ENCODE results near the gene CARMIL3.

The CARMIL3 gene

DNA sequence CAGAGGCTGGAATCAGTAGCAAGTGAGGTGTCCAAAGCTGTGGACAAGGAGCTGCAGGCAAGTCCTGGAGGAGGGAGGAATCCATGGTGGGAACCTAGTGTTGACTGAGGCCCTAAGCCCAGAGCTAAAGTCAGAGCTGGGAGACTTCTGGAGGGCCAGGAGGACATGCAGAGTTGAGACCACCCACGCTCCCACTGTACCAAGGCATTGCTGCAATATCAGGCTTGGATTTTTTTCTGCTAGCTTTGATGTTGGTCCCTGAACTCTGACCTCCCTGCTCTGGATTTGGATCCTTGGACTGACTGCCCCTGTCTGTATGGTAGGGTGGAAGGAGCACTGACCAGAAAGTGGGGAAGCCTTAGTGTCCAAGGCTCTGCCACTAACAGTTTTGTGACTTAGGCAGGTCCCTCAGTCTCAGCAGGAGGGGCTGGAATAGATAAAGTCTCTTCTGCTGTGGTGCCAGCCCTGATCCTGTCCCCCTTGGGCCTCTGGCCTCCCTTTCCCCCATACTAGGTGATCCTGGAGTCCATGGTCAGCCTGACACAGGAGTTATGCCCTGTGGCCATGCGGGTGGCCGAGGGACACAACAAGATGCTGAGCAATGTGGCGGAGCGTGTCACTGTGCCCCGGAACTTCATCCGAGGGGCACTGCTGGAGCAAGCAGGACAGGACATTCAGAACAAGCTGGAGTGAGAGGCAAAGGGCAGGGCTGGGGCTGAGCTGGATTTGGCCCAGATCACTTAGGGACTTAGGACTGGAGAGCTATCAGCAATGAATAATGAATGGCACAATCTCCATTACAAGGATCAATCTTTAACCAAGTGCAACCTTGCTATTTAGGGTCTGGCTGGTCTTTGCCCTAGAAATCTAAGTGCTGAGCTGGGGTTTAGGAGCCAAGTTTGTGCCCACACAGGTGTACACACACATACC lies 9.4 kb downstream of the CARMIL3 start:
- ATAC-seq = no peak
- DNase-seq = no peak

DNA sequence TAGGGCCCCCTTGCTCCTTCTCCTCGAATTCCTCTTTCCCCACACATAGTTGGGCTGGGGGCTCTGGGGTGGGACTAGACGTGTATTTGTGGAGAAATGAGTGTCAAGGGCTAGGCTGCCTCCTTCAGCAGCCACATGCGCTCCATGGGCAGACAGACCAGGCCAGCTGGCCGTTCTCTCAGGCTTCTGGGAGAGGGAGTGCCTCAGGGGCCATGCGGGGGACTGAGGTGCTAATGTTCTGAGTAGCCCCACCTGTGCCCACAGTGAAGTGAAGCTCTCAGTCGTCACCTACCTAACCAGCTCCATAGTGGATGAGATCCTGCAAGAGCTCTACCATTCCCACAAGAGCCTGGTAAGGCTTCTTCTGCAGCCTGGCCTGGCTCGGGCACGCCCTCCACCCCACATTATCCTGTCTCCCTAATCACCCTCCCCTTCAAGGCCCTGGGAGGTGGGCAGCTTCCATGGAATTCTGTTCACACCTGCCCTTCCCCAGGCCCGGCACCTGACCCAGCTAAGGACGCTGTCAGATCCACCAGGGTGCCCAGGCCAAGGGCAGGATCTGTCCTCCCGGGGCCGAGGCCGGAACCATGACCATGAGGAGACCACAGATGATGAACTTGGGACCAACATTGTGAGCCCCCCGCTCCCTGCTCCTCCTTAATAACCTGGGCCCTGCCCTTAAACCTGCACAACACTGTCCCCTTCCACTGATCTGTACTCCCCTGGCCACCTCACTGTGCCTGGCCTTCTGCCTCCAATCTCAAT lies 10.6 kb downstream of the CARMIL3 start:
- ATAC-seq (no peak), DNase-seq (no peak)

DNA sequence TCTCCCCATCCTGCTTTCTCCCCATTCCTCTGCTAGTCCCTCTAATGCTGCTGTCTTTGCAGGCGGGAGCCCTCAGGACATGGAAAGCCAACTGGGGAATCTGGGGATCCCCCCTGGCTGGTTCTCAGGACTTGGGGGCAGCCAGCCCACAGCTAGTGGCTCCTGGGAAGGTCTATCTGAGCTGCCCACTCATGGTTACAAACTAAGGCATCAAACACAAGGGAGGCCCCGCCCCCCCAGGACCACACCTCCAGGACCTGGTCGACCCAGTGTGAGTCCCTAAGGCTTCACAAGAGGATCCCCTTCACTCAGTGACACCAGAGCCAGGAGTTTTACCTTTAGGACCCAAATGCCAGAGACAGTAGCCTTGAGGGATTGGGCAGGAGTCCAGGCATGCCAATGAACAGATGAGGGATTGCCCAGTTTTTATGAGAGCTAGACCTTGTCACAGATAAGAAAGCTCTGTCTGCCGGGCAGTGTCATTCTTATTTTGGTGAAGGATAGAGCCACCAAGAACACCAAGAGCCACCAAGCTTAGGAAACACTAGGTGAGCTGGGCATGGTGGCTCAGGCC lies 11.5 kb downstream of the CARMIL3 start:
- DNase-seq = no peak
- no peak for ATAC-seq

DNA sequence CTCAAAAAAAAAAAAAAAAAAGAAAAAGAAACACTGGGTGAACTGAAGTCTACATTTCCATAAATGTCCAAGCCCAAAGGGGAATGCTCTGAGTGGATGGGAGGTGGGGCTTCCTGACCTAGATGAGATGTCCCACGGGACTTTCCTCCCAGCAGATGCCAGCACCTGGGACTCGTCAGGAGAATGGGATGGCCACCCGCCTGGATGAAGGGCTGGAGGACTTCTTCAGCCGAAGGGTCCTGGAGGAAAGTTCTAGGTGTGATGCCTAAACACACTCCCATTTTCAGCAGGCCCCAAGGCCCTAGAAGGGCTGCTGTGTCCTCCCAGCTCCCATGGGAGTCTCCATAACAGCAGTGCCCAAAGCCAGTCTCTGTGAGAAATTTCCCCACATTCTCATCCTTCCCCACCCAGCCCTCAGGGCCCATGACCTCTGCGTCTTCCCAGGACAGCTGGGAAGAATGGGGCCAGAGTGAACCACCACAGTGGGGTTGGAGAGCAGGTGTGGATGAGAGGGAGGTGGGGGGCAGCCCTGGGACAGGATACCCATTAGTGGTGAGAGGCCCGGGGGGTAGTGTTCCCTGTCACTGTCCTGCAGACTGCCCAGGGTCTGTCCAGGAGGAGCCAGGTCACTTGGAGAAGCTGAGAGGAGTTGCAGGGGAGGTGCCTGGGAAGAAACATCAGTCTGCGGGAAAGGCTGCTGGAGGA lies 12.4 kb downstream of the CARMIL3 start:
- no peak for ATAC-seq
- no peak for DNase-seq

DNA sequence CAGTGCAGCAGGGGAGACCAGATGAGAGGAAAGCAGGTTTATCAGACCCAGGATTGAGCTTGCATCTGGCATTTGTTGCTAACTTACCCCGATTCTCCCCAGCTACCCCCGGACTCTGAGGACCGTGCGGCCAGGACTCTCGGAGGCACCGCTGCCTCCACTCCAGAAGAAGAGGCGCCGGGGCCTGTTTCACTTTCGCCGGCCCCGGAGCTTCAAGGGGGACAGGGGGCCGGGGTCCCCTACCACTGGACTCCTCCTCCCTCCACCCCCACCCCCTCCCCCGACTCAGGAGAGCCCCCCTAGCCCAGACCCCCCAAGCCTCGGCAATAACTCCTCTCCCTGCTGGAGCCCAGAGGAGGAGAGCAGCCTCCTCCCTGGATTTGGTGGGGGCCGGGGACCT lies 13.0 kb downstream of the CARMIL3 start:
- no peak for ATAC-seq
- DNase-seq = no peak

DNA sequence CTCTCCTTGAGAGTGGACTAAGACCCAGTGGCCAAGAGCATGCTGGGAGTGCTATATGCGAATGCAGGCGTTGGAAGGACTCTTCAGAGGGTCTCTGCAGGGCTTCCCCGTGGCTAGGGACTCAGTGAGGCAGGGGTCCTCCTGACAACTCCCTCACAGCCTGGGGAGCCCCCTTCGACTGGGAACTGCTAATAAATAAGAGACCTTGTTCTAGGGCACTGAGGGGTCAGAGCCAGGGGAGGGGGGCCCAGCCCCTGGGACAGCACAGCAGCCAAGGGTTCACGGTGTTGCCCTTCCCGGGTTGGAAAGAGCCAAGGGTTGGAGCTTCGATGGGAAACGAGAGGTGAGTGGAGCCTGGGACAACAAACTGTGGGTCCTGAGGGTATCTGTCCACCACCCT lies 13.6 kb downstream of the CARMIL3 start:
- DNase-seq (no peak), ATAC-seq (no peak)

DNA sequence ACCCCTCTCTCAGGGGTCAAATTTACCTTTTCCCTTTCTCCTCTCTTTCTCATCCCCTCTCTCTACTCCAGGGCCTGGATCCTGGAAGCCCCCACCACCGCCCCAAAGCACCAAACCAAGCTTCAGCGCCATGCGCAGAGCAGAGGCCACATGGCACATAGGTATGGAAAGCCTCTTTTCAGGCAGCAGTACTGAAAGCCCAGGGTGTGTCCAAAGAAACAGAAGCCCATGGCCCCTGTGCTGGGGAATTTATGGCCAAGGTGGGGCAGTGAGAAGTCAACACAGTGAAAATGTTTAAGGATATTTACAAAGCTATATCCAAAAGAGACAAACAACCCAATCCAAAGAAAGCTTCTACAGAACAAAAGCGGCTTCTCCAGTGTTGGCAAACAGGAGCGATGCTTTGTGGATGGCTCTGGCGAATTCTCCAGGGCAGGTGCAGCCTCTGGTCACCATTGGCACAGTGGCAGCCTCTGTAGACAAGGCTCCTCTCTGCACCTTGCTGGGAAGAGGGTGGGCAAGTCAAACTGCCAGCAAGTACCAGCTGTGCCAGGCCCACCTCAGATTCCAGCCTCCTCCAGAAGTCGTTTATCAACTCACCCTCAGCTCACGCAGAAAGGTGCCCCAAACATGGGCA lies 14.8 kb downstream of the CARMIL3 start:
- no peak for ATAC-seq
- DNase-seq = no peak

DNA sequence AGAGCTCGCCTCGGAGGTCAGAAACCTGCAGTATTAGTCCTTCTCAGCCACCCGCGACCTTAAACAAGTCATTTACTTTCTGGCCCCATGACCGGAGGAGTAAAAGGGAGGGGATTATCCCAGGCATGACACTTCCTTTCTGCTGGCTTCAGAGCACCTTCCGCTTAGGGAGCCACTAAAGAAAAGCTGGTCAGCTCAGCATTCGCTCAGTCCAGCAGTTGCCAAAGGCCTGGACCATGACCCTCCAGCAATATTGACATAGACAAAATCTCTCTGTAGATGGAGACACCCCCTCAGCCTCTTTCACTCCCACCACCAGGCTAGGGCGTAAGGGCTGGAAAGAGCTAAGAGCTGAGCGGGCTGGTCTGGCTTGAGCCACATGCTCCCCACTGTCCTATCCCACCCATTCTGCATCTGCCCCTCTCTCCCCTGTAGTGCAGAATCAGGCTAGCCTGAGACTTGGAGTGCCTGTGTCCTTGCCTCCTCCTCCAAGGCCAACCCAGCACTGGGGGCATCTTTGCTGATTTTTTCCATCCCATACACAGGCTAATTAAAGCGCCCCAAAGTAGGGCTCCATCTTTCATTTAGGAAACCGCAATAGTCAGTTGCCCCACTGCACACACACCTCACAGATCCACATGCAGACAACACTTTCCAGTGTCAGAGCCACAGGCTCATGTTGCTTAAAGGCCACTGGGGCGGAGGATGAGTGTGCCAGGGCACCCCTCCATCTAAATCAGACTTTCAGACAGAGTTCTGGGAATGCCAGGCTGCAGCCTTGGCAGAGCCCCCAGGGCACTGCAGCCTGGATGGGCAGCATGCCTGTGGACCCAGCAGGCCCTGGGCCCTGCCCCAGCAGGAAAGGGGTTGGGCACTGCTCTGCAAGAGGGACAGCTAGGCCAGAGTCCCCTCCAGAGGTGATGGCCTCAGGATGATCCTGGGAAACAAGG lies 15.6 kb downstream of the CARMIL3 start:
- DNase-seq (no peak), ATAC-seq (no peak)

DNA sequence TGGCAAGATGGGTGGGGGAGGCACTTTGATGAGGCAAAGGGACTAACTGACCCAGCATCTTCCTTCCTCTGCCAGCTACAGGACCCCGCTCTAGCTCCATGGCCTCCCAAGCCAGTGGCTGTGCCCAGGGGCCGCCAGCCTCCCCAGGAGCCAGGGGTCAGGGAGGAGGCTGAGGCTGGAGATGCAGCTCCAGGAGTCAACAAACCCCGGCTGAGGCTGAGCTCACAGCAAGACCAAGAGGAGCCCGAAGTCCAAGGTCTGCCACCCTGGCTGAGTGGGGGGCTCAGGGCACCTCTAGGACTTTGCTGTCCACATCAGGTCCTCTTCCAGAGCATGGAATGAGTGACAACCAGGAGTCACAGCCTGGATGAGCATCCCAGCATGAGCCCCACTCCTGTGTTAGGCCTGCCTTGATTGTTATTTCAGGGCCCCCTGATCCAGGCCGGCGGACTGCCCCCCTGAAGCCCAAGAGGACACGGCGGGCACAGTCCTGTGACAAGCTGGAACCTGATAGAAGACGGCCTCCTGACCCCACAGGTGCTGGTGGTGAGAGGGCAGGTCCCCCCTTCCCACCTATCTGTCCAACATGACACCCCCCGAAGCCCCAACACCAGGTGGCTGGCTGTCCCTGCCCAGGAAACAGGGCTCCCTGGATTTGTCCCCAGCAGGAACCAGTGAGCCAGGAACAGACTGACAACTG lies 17.1 kb downstream of the CARMIL3 start:
- DNase-seq (no peak), ATAC-seq (no peak)

DNA sequence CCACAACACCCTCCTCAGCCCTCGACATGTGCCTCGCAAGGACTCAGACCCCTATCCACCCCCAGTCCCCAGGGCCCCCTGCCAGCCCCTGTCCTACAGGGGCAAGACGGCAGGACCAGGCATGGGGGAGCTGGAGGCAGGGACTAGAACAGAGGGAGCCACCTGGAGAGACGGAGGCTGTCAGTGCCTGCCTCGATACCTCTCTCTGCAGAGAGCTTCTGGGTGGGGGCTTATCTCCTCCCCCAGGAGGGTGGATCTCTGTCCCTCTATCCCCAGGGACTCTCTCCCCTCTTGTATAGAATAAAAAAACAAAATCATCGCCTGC lies 17.6 kb downstream of the CARMIL3 start:
- ATAC-seq (no peak), DNase-seq (no peak)

DNA sequence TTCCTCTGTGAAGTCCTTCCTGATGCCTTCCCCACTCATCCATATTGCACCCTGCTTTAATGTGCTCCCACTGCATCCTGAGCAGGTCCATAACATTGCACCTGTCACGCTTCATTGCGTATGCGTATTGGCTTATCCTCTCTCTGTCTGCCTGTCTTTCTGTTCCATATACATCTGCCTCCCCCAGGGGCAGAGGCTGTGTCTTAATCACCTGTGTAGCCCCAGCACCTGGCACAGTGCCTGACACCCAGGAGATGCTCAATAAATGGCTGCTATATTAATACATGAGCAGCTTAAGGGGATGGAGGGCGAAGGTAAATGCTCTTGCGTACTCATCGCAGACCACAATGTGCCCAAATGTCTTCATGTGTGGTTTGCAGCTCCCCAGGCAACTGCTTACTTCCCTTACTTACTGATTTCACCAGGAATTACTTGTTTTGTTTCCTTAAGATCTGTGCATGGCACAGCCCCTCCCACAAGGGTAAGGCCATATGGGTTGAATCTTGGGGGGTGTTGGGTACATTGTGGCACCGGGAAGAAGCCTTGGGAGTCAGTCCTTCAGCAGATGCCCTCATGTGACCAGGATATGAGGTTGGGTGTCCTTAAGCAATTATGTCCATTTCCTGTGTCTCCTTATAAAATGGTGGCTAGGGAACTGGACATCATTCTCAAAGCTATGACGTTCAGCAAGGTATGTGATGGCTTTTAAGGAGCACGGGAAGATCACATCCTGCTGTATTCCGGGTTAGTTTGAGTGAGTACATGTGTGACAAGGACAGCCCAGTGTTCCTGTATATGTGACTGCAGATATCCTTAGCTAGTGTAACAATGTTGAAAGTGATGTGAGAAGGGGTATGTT lies 18.7 kb downstream of the CARMIL3 start:
- DNase-seq = no peak

DNA sequence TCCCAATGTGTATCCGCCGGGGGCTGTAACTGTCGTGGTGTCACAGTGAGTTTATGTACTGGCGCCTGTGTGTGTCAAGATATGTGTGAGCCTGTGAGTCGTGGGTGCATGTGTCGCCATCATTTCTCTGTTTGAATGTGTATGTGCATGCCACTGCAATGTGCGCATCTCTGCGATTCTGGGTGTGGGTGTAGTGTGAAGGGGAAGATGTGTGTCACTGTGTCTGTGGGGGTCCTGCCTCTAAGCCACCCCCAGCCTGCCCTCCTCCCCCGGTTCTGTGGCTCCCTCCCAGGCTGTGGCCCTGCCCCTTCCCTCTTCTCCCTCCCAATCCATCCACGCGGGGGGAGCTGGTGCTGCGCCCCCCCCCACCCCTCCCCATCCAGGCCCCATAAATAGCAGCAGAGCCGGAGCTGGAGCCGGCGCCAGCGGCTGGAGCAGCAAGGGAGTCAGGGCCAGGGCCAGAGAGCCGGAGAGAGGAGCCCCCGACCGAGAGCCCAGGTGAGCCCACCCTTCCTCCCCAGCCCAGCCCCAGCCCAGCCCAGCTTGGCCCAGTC lies 19.4 kb downstream of the CARMIL3 start, which contains the start of gene CPNE6:
CPNE6 (plus strand) TSS at position 419 of the 554 bp plus-strand sequence. CDS start 1,375 bp downstream, outside the sequence.
- ATAC-seq = peak; percentile 91
- DNase-seq = peak; percentile 51

More for the DNA sequence above, 18.7 kb downstream of the CARMIL3 start:
- no peak for ATAC-seq

DNA sequence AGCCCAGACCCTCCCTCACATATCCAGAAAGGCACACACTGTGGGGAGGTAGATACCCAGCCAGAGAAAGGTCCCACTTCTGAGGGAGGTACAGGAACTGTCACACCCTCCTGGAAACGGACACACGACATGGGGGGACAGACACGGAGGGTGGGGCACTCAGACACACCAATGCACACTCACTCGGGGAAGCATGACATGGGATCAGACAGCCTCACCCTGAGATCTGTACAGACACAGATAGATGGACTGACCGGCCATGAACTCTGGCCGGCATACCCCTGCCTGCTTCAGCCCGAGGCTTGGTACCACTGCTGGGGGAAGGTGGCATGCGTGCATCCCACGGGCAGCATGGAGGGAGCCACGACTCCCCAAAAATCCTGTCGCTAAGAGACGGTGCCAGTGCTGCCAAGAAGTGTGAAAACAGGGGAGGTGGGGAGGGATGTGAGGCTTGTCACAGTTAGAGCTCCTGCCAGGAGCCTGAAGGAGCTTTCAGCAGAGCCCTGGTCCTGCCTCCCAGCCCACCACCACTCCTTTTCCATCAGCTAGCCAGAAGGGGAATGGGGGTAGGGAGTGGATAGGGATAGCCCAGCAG lies 20.1 kb downstream of the CARMIL3 start:
- DNase-seq (no peak), ATAC-seq (no peak)

DNA sequence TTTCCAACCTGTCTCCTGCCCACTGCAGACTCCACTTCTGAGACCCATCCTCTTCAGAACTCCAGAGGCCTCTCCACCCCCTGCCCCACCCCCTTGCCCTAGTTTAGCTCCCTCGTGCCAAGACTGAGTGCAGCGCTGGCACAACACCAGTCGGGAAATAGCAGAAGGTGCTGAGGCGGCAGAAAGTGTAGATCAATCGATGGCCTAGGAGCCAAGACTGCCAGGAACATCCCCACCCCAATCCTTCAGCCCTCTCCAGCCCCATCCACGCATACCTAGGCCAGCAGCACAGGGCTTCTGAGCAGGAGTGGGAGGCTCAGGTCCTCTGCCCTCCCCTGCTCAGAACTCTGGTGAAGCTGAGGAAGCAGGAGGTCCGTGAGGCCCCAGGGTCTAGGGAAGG lies 20.6 kb downstream of the CARMIL3 start:
- ATAC-seq = no peak
- DNase-seq = no peak

DNA sequence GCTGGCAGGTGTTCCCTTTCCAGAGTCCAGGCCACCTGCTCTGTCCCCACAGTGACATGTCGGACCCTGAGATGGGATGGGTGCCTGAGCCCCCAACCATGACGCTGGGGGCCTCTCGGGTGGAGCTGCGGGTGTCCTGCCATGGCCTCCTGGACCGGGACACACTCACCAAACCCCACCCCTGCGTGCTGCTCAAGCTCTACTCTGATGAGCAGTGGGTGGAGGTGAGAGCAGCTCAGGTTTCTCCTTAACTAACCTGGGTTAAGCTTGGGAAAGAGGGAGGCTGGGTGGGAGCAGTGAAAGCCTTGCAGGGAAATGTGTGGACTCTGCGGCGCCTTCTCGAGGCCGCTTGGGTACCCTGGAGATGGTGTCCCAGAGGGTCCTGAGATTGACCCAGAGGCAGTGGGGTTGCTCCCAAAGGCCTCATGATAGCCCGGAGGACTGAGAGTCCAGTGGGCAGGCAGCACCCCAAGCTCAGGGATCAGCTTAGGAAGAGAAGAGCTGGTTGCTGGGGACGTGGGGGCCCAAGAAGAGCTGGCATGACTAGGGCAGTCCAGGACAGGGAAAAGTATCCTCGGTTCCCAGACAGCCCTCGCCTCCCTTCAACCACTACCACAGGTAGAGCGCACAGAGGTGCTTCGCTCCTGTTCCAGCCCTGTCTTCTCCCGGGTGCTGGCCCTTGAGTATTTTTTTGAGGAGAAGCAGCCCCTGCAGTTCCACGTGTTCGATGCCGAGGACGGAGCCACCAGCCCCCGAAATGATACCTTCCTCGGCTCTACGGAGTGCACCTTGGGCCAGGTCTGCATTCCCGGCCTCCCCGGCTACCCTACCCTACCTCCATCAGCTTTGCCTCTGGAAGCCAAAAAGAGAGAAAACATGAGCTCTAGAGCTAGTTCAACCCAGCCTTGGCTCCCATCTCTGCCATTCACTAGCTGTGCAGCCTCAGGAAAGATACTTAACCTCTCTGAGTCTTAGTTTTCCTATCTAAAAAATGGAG lies 21.4 kb downstream of the CARMIL3 start:
- no peak for DNase-seq
- ATAC-seq = no peak

DNA sequence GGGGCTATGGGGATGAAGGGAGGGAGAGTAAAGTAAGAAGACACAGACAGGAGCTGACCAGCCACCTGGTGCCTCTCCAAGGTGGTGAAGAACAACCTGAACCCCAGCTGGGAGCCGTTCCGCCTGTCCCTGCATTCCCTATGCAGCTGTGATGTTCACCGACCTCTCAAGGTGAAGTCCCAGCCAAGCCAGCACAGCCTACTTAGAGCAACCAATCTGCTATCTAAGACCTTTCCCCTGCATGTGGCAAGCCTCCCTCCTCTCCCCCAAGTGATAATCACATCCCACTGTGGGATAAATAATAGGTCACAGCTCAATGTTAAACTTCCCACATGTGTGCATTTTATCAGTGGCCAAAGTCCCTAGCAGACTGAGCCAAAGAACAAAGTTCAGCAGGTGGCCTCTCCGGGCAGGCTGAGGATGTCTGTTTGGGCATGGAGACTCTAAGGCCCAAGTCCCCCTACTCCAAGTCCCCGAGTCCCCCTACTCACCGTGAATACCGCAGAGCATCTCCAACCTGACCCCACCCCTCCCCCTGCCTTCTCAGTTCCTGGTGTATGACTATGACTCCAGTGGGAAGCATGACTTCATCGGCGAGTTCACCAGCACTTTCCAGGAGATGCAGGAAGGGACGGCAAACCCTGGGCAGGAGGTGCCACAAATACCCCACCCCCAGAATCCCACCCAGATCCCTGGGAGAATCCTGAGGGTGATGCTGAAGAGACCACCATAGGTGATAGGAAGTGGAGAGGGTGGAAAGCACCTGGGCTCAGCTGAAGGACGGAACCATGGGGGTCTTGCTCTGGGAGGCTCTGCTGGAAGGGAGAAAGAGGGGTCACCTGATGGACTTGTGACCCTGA lies 23.0 kb downstream of the CARMIL3 start:
- no peak for ATAC-seq
- DNase-seq = no peak

Measured in stimulated activated naive CD8-positive, alpha-beta T cell treated with anti-CD3 and anti-CD28 coated beads, Interleukin-15, Interleukin-2, amounts not matched to agents 100 U/mL and 50 U/mL, for 24 hours (primary cell).